Vagina (tissue), 2 donors: ENCODE measurements around the gene DAZAP1. TPM values are rescaled to one million over a fixed set of nuclear protein-coding genes. Genes with fewer than 3 reads are reported as not detected.

Source experiments
- DNase-seq, 2 donors: peaks; one replicate each; pipeline ENCODE4 v3.0.0-alpha.2; 2017; ENCODE audit errors: extremely low spot score in 2 of 2
- H3K27ac ChIP-seq: fragments of 200-600 bp; sonication (generic); one replicate; pipeline ENCODE4 v1.5.1; 2019
- H3K27me3 ChIP-seq: fragments of 200-600 bp; sonication (generic); one replicate; pipeline ENCODE4 v1.5.1; 2019
- H3K36me3 ChIP-seq, 2 donors: fragments of 200-600 bp; sonication (generic); one replicate each; pipeline ENCODE4 v1.5.1; 2017 to 2019
- H3K4me1 ChIP-seq: fragments of 200-600 bp; sonication (generic); one replicate; pipeline ENCODE4 v1.5.1; 2019
- H3K4me3 ChIP-seq, 2 donors: fragments of 200-600 bp; sonication (generic); 1 replicate in 1 of 2; 2 replicates in 1 of 2; pipeline ENCODE4 v1.5.1; 2016 to 2019
- H3K9me3 ChIP-seq: fragments of 200-600 bp; sonication (generic); one replicate; pipeline ENCODE4 v1.5.1; 2019
- CTCF ChIP-seq, 3 experiments: fragments of 450-650 bp in 2 of 3; fragments of 200-600 bp in 1 of 3; sonication (generic) in 1 of 3; IDR thresholded peaks; one replicate each; pipeline ENCODE4 v1.5.1; 2017 to 2019; ENCODE audit warnings: antibody characterized with exemption in 3 of 3, mild to moderate bottlenecking in 2 of 3, moderate library complexity in 2 of 3
- POLR2A ChIP-seq, 2 donors: fragments of 450-650 bp; IDR thresholded peaks; one replicate each; pipeline ENCODE4 v1.6.1; 2017; ENCODE audit warnings: antibody characterized with exemption in 2 of 2, mild to moderate bottlenecking in 2 of 2, moderate library complexity in 2 of 2
- POLR2AphosphoS5 ChIP-seq, 2 donors: sonication (generic); formaldehyde crosslinking; IDR thresholded peaks; one replicate each; pipeline ENCODE4 v1.9.0; 2017; ENCODE audit warnings: antibody characterized with exemption in 2 of 2, mild to moderate bottlenecking in 2 of 2, low read depth in 1 of 2; ENCODE audit not compliant: insufficient read depth in 1 of 2
- intact Hi-C: fragments of 100-400 bp; cut with DNase I; formaldehyde crosslinking; loops from one replicate; pipeline ENCODE4 v1.15.1; 2023
- total RNA-seq: library from RNA; depleted of rRNA; stranded (reverse); fragments of >200 nt; gene quantifications from one replicate; pipeline ENCODE4 v1.2.3, GENCODE V29; 2016

DAZAP1 gene
- total RNA-seq, 1 donor from 2014 or later: 29.7 TPM

- Histone ChIP-seq H3K4me3 (no peak overlapping the region), H3K4me1 (peaks cover 31% of the 10 kb centered on the region), H3K9me3 (no peaks in the 10 kb centered on the region), H3K27ac (no peak overlapping the region), H3K36me3 (no peaks in the 10 kb centered on the region), H3K27me3 (peaks cover 29% of the 10 kb centered on the region)
- TF ChIP-seq POLR2A (IDR thresholded peaks at IDR 0.05) (no peak), CTCF (IDR thresholded peaks at IDR 0.05) (no peak), POLR2AphosphoS5 (IDR thresholded peaks at IDR 0.05; ENCODE audit: insufficient read depth in 1 of 2, low read depth in 1 of 2) (no peak)
- intact Hi-C loops: no loop called here
- no peak for DNase-seq
Observed at GRCh38 chr19:1453525-1454364, 46.4 kb downstream of the DAZAP1 start.

- Histone ChIP-seq H3K9me3 (no peaks in the 10 kb centered on the region), H3K27me3 (peaks cover 21% of the 10 kb centered on the region), H3K4me1 (peaks cover 31% of the 10 kb centered on the region), H3K27ac (no peak overlapping the region), H3K36me3 (no peaks in the 10 kb centered on the region), H3K4me3 (no peak overlapping the region)
- TF ChIP-seq CTCF (IDR thresholded peaks at IDR 0.05) (no peak), POLR2AphosphoS5 (IDR thresholded peaks at IDR 0.05; ENCODE audit: insufficient read depth in 1 of 2, low read depth in 1 of 2) (no peak), POLR2A (IDR thresholded peaks at IDR 0.05) (no peak)
- intact Hi-C loops: no loop called here
- no peak for DNase-seq
Observed at GRCh38 chr19:1455002-1455335, 47.6 kb downstream of the DAZAP1 start.

GRCh38 chr19:1455336-1456120 is 48.1 kb downstream of the DAZAP1 start:
- Histone ChIP-seq H3K27me3 (peaks cover 16% of the 10 kb centered on the region), H3K4me1 (peaks cover 31% of the 10 kb centered on the region), H3K36me3 (no peaks in the 10 kb centered on the region), H3K4me3 (no peak overlapping the region), H3K27ac (no peak overlapping the region), H3K9me3 (no peaks in the 10 kb centered on the region)
- intact Hi-C loops: no loop called here
- no peak for TF ChIP-seq POLR2AphosphoS5 (IDR thresholded peaks at IDR 0.05; ENCODE audit: insufficient read depth in 1 of 2, low read depth in 1 of 2)
- TF ChIP-seq POLR2A (IDR thresholded peaks at IDR 0.05): no peak
- no peak for TF ChIP-seq CTCF (IDR thresholded peaks at IDR 0.05)
- DNase-seq: no peak

- H3K9me3 ChIP-seq: no peaks in the 10 kb centered on the region
- peaks cover 31% of the 10 kb centered on the region for H3K4me1 ChIP-seq
- peaks cover 12% of the 10 kb centered on the region for H3K27me3 ChIP-seq
- intact Hi-C loops: no loop called here
- H3K36me3 ChIP-seq: no peaks in the 10 kb centered on the region
- no peak overlapping the region for H3K4me3 ChIP-seq
- DNase-seq: no peak
- H3K27ac ChIP-seq: no peak overlapping the region
- TF ChIP-seq POLR2A (IDR thresholded peaks at IDR 0.05): no peak
- no peak for TF ChIP-seq POLR2AphosphoS5 (IDR thresholded peaks at IDR 0.05; ENCODE audit: insufficient read depth in 1 of 2, low read depth in 1 of 2)
- TF ChIP-seq CTCF (IDR thresholded peaks at IDR 0.05): no peak
Observed at GRCh38 chr19:1456121-1456900, 48.9 kb downstream of the DAZAP1 start.
